HepG2 (cell line): ENCODE results near the gene SOX9. TPM values are rescaled to one million over a fixed set of nuclear protein-coding genes. Genes with fewer than 3 reads are reported as not detected.

Source experiments
- ARNT2 ChIP-seq: sonication (generic); formaldehyde crosslinking; IDR thresholded peaks from 2 replicates; pipeline ENCODE4 v1.8.0; 2022; ENCODE audit warnings: mild to moderate bottlenecking, low read depth, missing genetic modification reagents, moderate library complexity
- CREM ChIP-seq, 2 experiments: sonication (generic) in 1 of 2; formaldehyde crosslinking in 1 of 2; IDR thresholded peaks; 2 replicates each; pipeline versions ENCODE4 v1.4.0 to v1.6.1; 2016 to 2020; ENCODE audit warnings: antibody characterized with exemption in 1 of 2, mild to moderate bottlenecking in 1 of 2, missing genetic modification reagents in 1 of 2
- ELF4 ChIP-seq: sonication (generic); formaldehyde crosslinking; IDR thresholded peaks from 2 replicates; pipeline ENCODE4 v1.5.0; 2020; ENCODE audit warnings: missing genetic modification reagents, mild to moderate bottlenecking, moderate library complexity, borderline replicate concordance
- FOSL2 ChIP-seq: sonication (generic); formaldehyde crosslinking; IDR thresholded peaks from 2 replicates; pipeline ENCODE4 v1.4.0; 2020; ENCODE audit warnings: missing genetic modification reagents
- HIVEP1 ChIP-seq: sonication (generic); formaldehyde crosslinking; IDR thresholded peaks from 2 replicates; pipeline ENCODE4 v1.4.0; 2020; ENCODE audit warnings: mild to moderate bottlenecking, missing genetic modification reagents
- HOXD1 ChIP-seq: sonication (generic); formaldehyde crosslinking; IDR thresholded peaks from 2 replicates; pipeline ENCODE4 v1.5.0; 2020; ENCODE audit warnings: missing genetic modification reagents
- JARID2 ChIP-seq: sonication (generic); formaldehyde crosslinking; IDR thresholded peaks from 2 replicates; pipeline ENCODE4 v1.8.1; 2023; ENCODE audit warnings: missing genetic modification reagents, inconsistent platforms; ENCODE audit not compliant: insufficient replicate concordance
- NCOR1 ChIP-seq: fragments of 200-600 bp; sonication (generic); IDR thresholded peaks from 2 replicates; pipeline ENCODE4 v1.7.0; 2017; ENCODE audit warnings: antibody characterized with exemption, low read length, borderline replicate concordance
- ZFP36L1 ChIP-seq: sonication (generic); formaldehyde crosslinking; IDR thresholded peaks from 2 replicates; pipeline ENCODE4 v1.8.0; 2022; ENCODE audit warnings: mild to moderate bottlenecking, missing genetic modification reagents, moderate library complexity
- ZNF136 ChIP-seq: sonication (generic); formaldehyde crosslinking; IDR thresholded peaks from 2 replicates; pipeline ENCODE4 v1.8.1; 2022; ENCODE audit warnings: low read depth, mild to moderate bottlenecking, moderate library complexity, missing genetic modification reagents
- ZNF260 ChIP-seq: sonication (generic); formaldehyde crosslinking; IDR thresholded peaks from 2 replicates; pipeline ENCODE4 v1.4.0; 2020; ENCODE audit warnings: missing genetic modification reagents, low read depth, mild to moderate bottlenecking, borderline replicate concordance
- polyA plus RNA-seq, 8 experiments: library from polyadenylated mRNA; depleted of rRNA in 3 of 8; stranded (reverse) in 7 of 8; unstranded in 1 of 8; fragments of >200 nt; fragmentation: Illumina TruSeq in 4 of 8; extraction: Trizol in 4 of 8; gene quantifications; 2 replicates each; pipeline versions ENCODE4 v1.2.1 to v1.2.3, GENCODE V29; 2011 to 2016; ENCODE audit warnings: low read depth in 4 of 8, missing spikeins in 1 of 8, mixed read lengths in 1 of 8; ENCODE audit not compliant: insufficient read depth in 1 of 8
- total RNA-seq, 5 experiments: library from RNA; depleted of rRNA; stranded (reverse); fragments of >200 nt; fragmentation: Illumina TruSeq; extraction: Trizol; gene quantifications; 2 replicates each; pipeline ENCODE4 v1.2.3, GENCODE V29; 2016; ENCODE audit warnings: low read depth in 1 of 5
- TF ChIP-seq, protein P1 (sequence below): sonication (generic); formaldehyde crosslinking; IDR thresholded peaks from one replicate; pipeline ENCODE4 v1.5.1; 2020; ENCODE audit warnings: mild to moderate bottlenecking, missing genetic modification reagents; ENCODE audit errors: not compliant biosample characterization
- TF ChIP-seq, protein P2 (sequence below): IDR thresholded peaks from 2 replicates; pipeline ENCODE4 v1.6.1; 2012; ENCODE audit warnings: inconsistent platforms
- TF ChIP-seq, protein P3 (sequence below): sonication (generic); formaldehyde crosslinking; IDR thresholded peaks from 2 replicates; pipeline ENCODE4 v1.8.0; 2022; ENCODE audit warnings: mild to moderate bottlenecking, missing genetic modification reagents, borderline replicate concordance
- TF ChIP-seq, protein P4 (sequence below): sonication (generic); formaldehyde crosslinking; IDR thresholded peaks from 2 replicates; pipeline ENCODE4 v1.9.0; 2021; ENCODE audit warnings: missing genetic modification reagents, mild to moderate bottlenecking, borderline replicate concordance
- TF ChIP-seq, protein P5 (sequence below): sonication (generic); formaldehyde crosslinking; IDR thresholded peaks from 2 replicates; pipeline ENCODE4 v1.5.0; 2020; ENCODE audit warnings: missing genetic modification reagents, mild to moderate bottlenecking, borderline replicate concordance

Gene SOX9
- total and polyA plus RNA-seq, 2 of the 13 experiments (the other 11 are each of a cell fraction or from before 2014, with no cell fraction given) = 16.1 to 27.6 TPM

DNA sequence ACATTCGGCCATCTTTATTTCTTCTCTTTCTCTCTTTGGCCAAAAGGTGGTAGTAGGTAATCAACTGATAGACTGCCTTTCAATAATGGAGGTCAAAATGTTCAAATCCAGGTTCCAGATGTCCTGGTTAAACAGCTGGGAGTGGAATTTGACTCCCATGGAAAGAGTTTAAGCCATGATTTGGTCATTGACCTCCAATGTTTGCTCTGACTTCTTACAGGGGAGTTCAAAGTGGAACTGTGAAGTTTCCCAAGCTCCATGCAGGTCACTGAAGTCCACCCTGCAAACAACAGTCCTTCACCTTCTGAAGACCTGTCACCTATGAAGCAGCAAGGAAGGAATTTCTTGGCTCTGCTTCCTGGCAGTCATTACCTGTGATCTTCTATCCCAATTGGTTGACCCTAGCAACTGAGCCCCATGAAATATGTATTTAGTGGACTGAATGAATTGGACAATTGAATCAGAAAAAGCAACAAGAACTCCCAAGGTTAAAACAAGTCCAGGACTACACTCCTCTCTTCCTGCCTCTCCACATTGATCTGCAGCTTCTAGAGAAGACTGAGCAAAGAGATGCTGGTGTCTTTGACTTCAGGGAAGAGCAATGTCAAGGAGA is 28.0 kb upstream of the SOX9 start (continued):
- TF ChIP-seq, protein P1, sequence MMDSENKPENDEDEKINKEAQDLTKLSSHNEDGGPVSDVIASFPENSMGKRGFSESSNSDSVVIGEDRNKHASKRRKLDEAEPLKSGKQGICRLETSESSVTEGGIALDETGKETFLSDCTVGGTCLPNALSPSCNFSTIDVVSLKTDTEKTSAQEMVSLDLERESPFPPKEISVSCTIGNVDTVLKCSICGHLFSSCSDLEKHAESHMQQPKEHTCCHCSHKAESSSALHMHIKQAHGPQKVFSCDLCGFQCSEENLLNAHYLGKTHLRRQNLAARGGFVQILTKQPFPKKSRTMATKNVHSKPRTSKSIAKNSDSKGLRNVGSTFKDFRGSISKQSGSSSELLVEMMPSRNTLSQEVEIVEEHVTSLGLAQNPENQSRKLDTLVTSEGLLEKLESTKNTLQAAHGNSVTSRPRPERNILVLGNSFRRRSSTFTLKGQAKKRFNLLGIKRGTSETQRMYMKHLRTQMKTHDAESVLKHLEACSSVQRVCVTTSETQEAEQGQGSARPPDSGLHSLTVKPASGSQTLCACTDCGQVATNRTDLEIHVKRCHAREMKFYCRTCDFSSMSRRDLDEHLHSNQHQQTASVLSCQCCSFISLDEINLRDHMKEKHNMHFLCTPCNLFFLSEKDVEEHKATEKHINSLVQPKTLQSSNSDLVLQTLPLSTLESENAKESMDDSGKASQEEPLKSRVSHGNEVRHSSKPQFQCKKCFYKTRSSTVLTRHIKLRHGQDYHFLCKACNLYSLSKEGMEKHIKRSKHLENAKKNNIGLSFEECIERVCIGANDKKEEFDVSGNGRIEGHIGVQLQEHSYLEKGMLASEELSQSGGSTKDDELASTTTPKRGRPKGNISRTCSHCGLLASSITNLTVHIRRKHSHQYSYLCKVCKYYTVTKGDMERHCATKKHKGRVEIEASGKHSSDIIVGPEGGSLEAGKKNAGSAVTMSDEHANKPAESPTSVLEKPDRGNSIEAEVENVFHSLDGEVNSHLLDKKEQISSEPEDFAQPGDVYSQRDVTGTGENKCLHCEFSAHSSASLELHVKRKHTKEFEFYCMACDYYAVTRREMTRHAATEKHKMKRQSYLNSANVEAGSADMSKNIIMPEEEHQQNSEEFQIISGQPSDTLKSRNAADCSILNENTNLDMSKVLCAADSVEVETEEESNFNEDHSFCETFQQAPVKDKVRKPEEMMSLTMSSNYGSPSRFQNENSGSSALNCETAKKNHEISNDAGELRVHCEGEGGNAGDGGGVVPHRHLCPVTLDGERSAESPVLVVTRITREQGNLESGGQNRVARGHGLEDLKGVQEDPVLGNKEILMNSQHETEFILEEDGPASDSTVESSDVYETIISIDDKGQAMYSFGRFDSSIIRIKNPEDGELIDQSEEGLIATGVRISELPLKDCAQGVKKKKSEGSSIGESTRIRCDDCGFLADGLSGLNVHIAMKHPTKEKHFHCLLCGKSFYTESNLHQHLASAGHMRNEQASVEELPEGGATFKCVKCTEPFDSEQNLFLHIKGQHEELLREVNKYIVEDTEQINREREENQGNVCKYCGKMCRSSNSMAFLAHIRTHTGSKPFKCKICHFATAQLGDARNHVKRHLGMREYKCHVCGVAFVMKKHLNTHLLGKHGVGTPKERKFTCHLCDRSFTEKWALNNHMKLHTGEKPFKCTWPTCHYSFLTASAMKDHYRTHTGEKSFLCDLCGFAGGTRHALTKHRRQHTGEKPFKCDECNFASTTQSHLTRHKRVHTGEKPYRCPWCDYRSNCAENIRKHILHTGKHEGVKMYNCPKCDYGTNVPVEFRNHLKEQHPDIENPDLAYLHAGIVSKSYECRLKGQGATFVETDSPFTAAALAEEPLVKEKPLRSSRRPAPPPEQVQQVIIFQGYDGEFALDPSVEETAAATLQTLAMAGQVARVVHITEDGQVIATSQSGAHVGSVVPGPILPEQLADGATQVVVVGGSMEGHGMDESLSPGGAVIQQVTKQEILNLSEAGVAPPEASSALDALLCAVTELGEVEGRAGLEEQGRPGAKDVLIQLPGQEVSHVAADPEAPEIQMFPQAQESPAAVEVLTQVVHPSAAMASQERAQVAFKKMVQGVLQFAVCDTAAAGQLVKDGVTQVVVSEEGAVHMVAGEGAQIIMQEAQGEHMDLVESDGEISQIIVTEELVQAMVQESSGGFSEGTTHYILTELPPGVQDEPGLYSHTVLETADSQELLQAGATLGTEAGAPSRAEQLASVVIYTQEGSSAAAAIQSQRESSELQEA = no peak
- TF ChIP-seq ELF4 (CRISPR knock-in tag) (peak; percentile 27; the same call in 1 of the 2 replicates), ZNF136 (CRISPR knock-in tag) (peak; percentile 58; the same call in 1 of the 2 replicates), NCOR1 (peak; percentile 97), HIVEP1 (CRISPR knock-in tag) (no peak), JARID2 (CRISPR knock-in tag) (no peak), ARNT2 (CRISPR knock-in tag) (no peak), ZFP36L1 (0 out of 2 replicates have a peak, but pooled peaks have one; percentile 58), CREM (IDR thresholded peaks at IDR 0.05) (peak; percentile 89), CREM (CRISPR knock-in tag; IDR thresholded peaks at IDR 0.05) (no peak), FOSL2 (peak; percentile 90), ZNF260 (CRISPR knock-in tag) (no peak), HOXD1 (CRISPR knock-in tag) (peak; percentile 70; the same call in 1 of the 2 replicates)
- TF ChIP-seq, protein P2, sequence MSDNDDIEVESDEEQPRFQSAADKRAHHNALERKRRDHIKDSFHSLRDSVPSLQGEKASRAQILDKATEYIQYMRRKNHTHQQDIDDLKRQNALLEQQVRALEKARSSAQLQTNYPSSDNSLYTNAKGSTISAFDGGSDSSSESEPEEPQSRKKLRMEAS = peak; percentile 58
- TF ChIP-seq, protein P3, sequence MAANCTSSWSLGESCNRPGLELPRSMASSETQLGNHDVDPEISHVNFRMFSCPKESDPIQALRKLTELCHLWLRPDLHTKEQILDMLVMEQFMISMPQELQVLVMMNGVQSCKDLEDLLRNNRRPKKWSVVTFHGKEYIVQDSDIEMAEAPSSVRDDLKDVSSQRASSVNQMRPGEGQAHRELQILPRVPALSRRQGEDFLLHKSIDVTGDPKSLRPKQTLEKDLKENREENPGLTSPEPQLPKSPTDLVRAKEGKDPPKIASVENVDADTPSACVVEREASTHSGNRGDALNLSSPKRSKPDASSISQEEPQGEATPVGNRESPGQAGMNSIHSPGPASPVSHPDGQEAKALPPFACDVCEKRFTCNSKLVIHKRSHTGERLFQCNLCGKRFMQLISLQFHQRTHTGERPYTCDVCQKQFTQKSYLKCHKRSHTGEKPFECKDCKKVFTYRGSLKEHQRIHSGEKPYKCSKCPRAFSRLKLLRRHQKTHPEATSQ (CRISPR knock-in tag) = peak; percentile 94; the same call in 1 of the 2 replicates
- TF ChIP-seq, protein P4, sequence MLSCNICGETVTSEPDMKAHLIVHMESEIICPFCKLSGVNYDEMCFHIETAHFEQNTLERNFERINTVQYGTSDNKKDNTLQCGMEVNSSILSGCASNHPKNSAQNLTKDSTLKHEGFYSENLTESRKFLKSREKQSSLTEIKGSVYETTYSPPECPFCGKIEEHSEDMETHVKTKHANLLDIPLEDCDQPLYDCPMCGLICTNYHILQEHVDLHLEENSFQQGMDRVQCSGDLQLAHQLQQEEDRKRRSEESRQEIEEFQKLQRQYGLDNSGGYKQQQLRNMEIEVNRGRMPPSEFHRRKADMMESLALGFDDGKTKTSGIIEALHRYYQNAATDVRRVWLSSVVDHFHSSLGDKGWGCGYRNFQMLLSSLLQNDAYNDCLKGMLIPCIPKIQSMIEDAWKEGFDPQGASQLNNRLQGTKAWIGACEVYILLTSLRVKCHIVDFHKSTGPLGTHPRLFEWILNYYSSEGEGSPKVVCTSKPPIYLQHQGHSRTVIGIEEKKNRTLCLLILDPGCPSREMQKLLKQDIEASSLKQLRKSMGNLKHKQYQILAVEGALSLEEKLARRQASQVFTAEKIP (CRISPR knock-in tag) = no peak
- TF ChIP-seq, protein P5, sequence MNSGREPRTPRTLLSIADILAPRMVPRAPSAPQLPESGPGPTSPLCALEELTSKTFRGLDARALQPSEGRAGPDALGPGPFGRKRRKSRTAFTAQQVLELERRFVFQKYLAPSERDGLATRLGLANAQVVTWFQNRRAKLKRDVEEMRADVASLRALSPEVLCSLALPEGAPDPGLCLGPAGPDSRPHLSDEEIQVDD = no peak
